Measurements from ENCODE around the gene SRSF6. TPM values are rescaled to one million over a fixed set of nuclear protein-coding genes. Genes with fewer than 3 reads are reported as not detected.

Gene SRSF6
- polyA plus RNA-seq, 1 donor (not counting 4 experiments of a cell fraction or from before 2014, with no cell fraction given): 128 TPM

DNA sequence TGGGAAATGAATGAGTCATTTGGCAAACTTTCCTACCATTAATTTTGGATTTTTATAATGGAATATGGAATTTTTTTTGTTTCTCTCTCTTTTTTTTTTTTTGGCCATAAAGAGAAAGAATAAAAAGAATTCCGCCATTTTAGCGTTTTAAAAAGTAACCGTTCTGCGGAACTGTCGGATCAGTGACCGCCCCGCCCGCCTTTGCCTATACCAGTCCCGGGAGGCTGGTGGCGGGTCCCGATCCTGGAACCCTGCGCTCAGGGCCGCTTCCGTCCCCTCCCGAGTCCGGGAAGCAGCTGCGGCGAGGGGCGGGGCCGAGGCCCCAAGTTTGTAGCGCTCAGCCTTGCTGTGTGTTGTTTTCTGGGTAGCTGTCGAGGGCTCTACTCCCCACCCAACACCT is 50.4 kb downstream of the SRSF6 start:
- dilution Hi-C loops (cut with MboI; ENCODE audit: extremely low pct_ligation_motif_present, low sequenced_read_pairs): no loop called here
- Histone ChIP-seq H3K27ac (ENCODE audit: control insufficient read depth, insufficient read depth, low read length) (no peak overlapping the region), H3K9ac (ENCODE audit: control insufficient read depth, extremely low read depth, insufficient read depth, low read length) (peak overlapping the region; percentile 53), H3K9me3 (ENCODE audit: control insufficient read depth, low read depth, low read length) (no peaks in the 10 kb centered on the region), H3K79me2 (ENCODE audit: control insufficient read depth, insufficient read depth, low read length) (no peaks in the 10 kb centered on the region), H3K27me3 (ENCODE audit: control insufficient read depth, extremely low read depth, insufficient read depth, low read length) (peaks cover 7% of the 10 kb centered on the region), H3K4me3 (ENCODE audit: control insufficient read depth in 2 of 3, extremely low read depth in 1 of 3, insufficient read depth in 2 of 3, low read depth in 1 of 3, low read length in 3 of 3) (peak overlapping the region; percentile 60 to 89 (median 65)), H3K4me1 (ENCODE audit: control insufficient read depth, extremely low read depth, insufficient read depth, low read length) (no peaks in the 10 kb centered on the region), H4K20me1 (ENCODE audit: control insufficient read depth, extremely low read depth, insufficient read depth, low read length) (no peaks in the 10 kb centered on the region), H3K9me1 (ENCODE audit: control insufficient read depth, extremely low read depth, insufficient read depth, low read length) (no peaks in the 10 kb centered on the region), H3K4me2 (ENCODE audit: control insufficient read depth, extremely low read depth, insufficient read depth, low read depth, low read length) (peak overlapping the region; percentile 62), H3K36me3 (ENCODE audit: control insufficient read depth in 2 of 2, extremely low read depth in 1 of 2, insufficient read depth in 2 of 2, low read length in 2 of 2) (no peaks in the 10 kb centered on the region), H2AFZ (ENCODE audit: control insufficient read depth, low read length) (peak overlapping the region; percentile 83)
- no peak for DNase-seq (ENCODE audit: low read depth, low spot score)
- no peak for TF ChIP-seq EZH2 (IDR thresholded peaks at IDR 0.05; ENCODE audit: low read length)
- TF ChIP-seq, protein P1, sequence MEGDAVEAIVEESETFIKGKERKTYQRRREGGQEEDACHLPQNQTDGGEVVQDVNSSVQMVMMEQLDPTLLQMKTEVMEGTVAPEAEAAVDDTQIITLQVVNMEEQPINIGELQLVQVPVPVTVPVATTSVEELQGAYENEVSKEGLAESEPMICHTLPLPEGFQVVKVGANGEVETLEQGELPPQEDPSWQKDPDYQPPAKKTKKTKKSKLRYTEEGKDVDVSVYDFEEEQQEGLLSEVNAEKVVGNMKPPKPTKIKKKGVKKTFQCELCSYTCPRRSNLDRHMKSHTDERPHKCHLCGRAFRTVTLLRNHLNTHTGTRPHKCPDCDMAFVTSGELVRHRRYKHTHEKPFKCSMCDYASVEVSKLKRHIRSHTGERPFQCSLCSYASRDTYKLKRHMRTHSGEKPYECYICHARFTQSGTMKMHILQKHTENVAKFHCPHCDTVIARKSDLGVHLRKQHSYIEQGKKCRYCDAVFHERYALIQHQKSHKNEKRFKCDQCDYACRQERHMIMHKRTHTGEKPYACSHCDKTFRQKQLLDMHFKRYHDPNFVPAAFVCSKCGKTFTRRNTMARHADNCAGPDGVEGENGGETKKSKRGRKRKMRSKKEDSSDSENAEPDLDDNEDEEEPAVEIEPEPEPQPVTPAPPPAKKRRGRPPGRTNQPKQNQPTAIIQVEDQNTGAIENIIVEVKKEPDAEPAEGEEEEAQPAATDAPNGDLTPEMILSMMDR (optimal IDR thresholded peaks at IDR 0.05 in 1 of 3, IDR thresholded peaks at IDR 0.05 in 1 of 3, conservative IDR thresholded peaks at IDR 0.05 in 1 of 3; ENCODE audit: extremely low read depth in 1 of 3, insufficient read depth in 2 of 3, low read length in 3 of 3): no peak
- FAIRE-seq: no peak

DNA sequence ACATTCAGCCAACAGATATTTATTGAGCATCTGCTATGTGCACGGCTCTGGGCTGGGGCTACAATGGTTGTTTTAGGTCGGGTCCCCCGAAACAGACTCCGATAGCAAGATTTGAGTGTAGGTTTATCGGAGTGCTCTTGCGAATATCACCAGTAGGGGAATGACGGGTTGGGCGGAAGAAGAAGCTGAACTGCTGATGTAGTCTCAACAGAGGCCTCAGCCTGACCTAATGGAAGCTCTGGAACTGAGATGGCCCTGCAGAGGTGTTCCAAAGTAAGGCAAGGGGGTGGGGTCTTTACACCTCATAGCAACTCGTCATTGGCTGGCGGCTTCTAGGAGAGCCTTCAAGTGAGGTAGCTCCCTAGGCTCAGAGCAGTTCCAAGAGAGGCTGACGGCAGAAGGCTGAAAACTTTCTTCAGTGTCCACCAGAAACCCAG is 50.9 kb downstream of the SRSF6 start:
- no peak overlapping the region for H3K9ac ChIP-seq (ENCODE audit: control insufficient read depth, extremely low read depth, insufficient read depth, low read length)
- H3K27me3 ChIP-seq (ENCODE audit: control insufficient read depth, extremely low read depth, insufficient read depth, low read length): peaks cover 7% of the 10 kb centered on the region
- H3K9me3 ChIP-seq (ENCODE audit: control insufficient read depth, low read depth, low read length): no peaks in the 10 kb centered on the region
- dilution Hi-C loops (cut with MboI; ENCODE audit: extremely low pct_ligation_motif_present, low sequenced_read_pairs): no loop called here
- no peaks in the 10 kb centered on the region for H3K9me1 ChIP-seq (ENCODE audit: control insufficient read depth, extremely low read depth, insufficient read depth, low read length)
- peak overlapping the region in 2 of 3 experiments; percentile 60 to 65 for H3K4me3 ChIP-seq (ENCODE audit: control insufficient read depth in 2 of 3, extremely low read depth in 1 of 3, insufficient read depth in 2 of 3, low read depth in 1 of 3, low read length in 3 of 3)
- peak overlapping the region; percentile 62 for H3K4me2 ChIP-seq (ENCODE audit: control insufficient read depth, extremely low read depth, insufficient read depth, low read depth, low read length)
- H3K36me3 ChIP-seq (ENCODE audit: control insufficient read depth in 2 of 2, extremely low read depth in 1 of 2, insufficient read depth in 2 of 2, low read length in 2 of 2): no peaks in the 10 kb centered on the region
- no peaks in the 10 kb centered on the region for H3K4me1 ChIP-seq (ENCODE audit: control insufficient read depth, extremely low read depth, insufficient read depth, low read length)
- H2AFZ ChIP-seq (ENCODE audit: control insufficient read depth, low read length): no peak overlapping the region
- H3K79me2 ChIP-seq (ENCODE audit: control insufficient read depth, insufficient read depth, low read length): no peaks in the 10 kb centered on the region
- FAIRE-seq (no peak), DNase-seq (ENCODE audit: low read depth, low spot score) (no peak)
- H3K27ac ChIP-seq (ENCODE audit: control insufficient read depth, insufficient read depth, low read length): no peak overlapping the region
- no peaks in the 10 kb centered on the region for H4K20me1 ChIP-seq (ENCODE audit: control insufficient read depth, extremely low read depth, insufficient read depth, low read length)
- TF ChIP-seq, protein P1 (optimal IDR thresholded peaks at IDR 0.05 in 1 of 3, IDR thresholded peaks at IDR 0.05 in 1 of 3, conservative IDR thresholded peaks at IDR 0.05 in 1 of 3; ENCODE audit: extremely low read depth in 1 of 3, insufficient read depth in 2 of 3, low read length in 3 of 3): peak in 1 of 3 experiments; percentile 10
- TF ChIP-seq EZH2 (IDR thresholded peaks at IDR 0.05; ENCODE audit: low read length): no peak
